HG02943 (cell line): ENCODE data around the gene ACER2.

ENCODE experiments used
- ATAC-seq: cut with Tn5 transposase; IDR thresholded peaks from one replicate; pipeline ENCODE4 v1.9.1; 2021; ENCODE audit warnings: mild to moderate bottlenecking, low read depth, moderate library complexity; ENCODE audit not compliant: unreplicated experiment

ACER2 gene

DNA sequence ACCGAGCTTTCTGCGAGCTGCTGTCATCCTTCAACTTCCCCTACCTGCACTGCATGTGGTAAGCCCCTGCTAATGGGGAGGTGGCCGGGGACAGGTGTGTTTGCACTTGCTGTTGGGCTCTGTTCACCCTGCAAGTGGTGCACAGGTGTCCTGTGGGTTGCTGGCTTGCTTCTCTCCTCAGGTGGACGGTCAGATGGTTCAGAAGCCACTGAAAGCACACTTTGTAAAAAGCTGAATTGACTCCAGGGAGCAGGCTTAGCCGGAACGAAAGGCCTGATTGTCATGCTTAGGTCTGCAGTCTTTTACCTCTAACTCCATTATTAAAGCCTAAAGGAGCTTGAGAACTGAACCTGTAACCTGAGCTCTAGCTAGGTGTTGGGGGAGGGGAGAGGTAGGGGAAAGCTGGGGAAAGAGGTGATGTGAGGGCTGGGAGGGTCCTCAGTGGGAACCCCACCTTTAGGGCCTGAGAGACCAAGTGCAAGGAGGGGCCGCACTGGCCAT lies 37.6 kb downstream of the ACER2 start:
- no peak for ATAC-seq

GRCh38 chr9:19451240-19452087 lies 42.7 kb downstream of the ACER2 start:
- peak; percentile 82 for ATAC-seq

DNA sequence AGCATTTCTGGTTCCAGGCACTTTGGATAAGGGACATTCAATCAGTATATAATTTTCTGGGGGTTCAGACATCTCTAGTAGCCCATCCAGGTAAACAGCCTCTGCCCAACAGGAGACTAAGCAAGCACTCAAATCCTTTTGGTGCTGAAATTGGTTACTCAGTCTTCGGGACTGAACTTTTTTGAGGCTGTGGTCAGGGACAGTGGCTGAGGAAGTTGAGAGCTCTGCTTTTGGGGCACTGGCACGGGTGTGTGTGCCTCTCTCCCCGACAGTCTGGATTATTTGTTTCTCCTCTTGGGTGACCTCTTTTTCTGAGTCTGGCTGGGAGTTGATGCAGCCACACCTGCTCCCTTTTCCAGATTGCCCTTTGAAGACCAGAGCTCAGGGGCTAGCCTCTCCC lies 47.6 kb downstream of the ACER2 start:
- ATAC-seq = no peak

GRCh38 chr9:19456996-19457692 lies 48.3 kb downstream of the ACER2 start:
- ATAC-seq = no peak

GRCh38 chr9:19457693-19458009 lies 48.8 kb downstream of the ACER2 start:
- no peak for ATAC-seq

DNA sequence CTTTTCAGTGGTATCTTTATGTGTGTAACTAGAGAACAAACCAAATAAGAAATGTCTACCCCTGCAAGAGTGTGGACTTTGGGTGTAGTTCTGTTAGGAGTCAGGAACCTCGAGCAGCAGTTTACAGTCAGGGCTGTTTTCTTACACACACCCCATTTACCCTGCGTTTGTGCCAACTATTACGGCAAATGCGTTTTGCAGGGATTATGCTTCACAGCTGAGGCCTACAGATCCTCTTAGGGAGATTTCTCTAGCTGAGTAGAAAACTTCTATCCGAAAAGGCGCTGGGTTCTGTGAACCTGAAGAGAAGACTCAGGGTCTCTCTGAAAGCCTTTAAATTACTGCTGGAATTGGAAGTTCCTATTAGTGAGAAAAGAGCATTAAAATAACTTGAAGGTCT lies 51.4 kb downstream of the ACER2 start:
- no peak for ATAC-seq

GRCh38 chr9:19461135-19461534 lies 52.3 kb downstream of the ACER2 start:
- no peak for ATAC-seq

GRCh38 chr9:19464061-19464763 lies 55.4 kb downstream of the ACER2 start:
- ATAC-seq = no peak

DNA sequence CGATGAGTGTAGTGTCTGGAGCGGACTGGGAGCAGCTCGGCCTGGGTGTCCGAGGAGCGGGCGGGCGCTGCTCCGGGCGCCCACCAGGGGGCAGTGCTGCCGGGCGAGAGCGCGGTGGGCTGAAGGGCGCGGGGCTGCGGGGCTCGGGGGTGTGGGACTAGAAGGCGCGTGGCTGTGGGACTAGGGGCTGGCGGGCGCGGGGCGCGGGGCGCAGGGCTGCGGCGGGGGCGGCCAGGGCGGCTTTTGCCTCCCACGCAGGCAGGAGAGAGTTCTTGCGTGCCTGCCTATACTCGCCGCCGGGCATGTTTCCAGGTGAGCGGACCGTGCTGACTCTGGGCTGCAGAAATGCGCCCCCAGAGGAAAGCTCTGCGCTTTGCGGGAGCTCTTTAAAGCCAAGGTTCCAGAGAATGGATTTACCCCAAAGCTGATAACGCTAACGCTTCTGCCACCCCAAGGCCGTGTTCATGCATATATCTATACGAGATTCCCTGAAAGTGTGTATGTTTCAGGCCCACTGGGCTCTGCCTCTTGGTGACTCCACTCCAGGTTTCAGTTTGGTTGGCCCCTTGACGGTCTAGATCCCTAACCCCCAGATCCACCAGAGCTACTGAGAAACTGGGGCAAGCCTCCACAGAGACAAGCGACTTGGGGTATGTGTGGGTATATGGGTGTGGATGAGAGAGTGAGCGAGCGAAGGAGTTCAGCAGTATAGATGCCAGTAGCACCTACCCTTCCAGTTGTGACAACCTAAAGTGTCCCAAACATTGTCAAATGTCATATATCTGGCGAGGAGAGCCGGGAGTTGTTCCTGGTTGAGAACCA lies 56.2 kb downstream of the ACER2 start:
- peak; percentile 93 for ATAC-seq

- ATAC-seq = no peak
Observed at GRCh38 chr9:19465586-19466279, 56.9 kb downstream of the ACER2 start.

- no peak for ATAC-seq
Observed at GRCh38 chr9:19466280-19466639, 57.5 kb downstream of the ACER2 start.

DNA sequence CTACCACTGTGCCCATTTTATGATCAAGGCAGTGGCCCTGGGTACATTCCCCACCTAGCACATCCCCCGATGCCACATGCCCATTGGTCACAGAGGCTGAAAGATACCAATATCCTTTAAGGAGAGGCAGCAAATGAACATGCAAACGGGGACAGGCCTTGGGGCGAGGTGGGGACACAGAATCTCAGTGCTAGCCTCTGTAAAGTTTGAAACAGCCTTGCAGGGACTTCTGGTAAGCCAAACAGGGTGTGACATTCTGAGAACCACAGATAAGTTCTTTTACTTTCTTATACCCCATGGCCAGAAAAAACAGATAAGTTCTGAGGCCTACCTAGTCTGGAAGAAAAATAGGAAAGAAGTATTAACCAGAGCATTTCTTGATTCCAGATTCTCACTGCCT lies 60.5 kb downstream of the ACER2 start:
- ATAC-seq = no peak

DNA sequence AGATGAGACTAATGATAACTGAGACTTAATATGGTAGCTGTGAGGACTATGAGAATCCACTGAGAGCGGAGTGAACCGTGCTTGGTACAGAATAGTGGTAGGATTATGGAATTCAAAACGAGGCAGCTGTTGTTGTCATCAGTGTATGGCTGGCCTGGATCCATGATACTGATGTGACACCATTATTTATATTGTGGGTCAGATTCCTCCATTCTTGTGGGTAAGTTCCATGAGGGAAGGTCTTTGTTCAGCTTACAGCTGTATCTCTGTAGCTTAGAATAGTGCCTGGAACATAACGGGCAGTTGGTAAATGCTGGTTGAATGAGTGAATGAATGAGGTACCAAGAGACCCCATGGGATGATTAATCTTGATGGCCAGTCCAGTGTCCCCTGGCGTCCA lies 61.8 kb downstream of the ACER2 start:
- ATAC-seq = no peak

DNA sequence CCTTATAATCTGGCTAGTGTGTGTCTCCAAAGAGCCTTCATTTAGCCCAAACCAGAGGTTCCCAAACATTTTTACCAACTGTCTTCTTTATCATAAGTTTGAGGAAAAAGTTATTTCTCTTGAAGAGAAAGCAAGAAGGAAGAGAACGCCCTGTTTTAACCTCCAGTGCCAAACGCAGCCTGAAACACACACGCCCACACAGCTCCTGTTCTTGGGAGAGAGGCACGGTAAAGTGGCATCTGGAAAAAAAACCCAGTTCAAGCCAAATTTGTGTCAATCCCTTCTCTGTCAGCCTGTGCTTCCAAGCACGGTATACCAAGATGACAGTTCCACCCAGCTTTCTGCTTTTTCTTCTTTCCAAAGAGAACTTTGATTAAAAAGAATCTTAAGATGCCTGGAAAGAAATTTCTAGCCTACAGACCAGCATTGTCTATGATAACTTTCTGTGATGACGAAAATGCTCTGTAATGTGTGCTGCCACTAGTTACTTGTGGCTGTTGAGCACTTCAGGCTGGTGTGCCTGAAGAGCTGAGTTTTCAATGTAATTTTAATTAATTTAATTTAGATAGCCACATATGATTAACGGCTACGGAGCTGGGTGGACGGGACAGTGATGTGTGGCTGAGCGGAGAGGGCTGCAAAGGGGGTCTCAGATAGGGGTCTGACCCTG lies 62.3 kb downstream of the ACER2 start:
- no peak for ATAC-seq

- ATAC-seq = peak; percentile 65
Observed at GRCh38 chr9:19471737-19472648, 63.2 kb downstream of the ACER2 start.

DNA sequence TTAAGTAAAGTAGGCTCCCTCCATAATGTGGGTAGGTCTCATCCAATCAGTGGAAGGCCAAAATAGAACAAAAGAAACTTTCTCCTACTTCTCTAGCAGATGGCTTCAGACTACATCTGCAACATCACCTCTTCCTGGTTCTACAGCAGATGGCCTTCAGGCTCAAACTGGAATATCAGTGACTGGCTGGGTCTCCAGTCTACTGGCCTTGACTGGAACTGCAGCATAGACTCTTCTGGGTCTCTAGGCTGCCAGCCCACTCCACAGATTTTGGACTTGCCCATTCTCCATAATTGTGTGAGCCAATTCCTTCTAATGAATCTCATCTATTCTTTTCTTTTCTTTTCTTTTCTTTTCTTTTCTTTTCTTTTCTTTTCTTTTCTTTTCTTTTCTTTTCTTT lies 64.8 kb downstream of the ACER2 start:
- ATAC-seq = no peak

DNA sequence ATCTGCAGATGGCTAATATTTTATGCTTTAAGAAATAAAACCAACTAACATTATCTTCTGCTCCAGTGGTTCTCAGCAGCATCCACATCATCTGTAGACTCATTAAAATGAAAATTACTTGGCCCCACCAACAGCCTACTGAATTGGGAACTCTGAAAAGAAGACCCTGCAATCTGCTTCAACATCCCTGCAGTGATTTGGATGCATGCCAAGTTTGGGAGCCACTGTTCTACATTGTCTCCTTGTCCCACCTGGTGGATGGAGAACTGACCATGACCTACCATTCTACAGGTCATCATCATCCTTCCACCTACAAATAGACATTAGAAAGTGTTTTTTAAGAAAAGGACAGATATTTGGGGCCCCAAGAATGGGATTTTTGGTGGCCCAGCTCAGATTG lies 71.1 kb downstream of the ACER2 start:
- no peak for ATAC-seq

DNA sequence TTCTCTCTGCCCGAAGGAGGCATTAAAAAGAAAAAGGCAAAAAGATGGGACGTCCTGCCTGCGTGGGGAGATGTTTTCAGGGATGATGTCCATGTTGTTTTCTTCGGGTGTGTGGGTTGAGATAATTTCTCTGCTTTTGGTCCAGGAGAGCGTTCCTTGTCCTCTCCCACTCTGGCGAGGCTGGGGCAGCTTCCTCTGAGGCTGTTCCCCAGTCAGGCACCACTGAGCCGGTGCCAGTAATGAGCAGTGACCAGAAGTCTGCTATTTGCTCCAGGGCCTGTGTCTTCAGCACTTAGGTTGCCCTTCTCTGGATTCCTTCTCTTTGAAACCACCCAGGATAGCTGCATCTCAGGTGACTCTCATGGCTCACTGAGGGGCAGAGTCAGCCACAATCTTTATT lies 71.5 kb downstream of the ACER2 start:
- no peak for ATAC-seq
